BLaER1 (cell line): ENCODE results near the gene AGTPBP1.

Source experiments
- H3K27ac ChIP-seq: shearing (Covaris generic); formaldehyde crosslinking; 2 replicates; pipeline ENCODE4 v1.8.1; 2022
- H3K27me3 ChIP-seq: shearing (Covaris generic); formaldehyde crosslinking; 2 replicates; pipeline ENCODE4 v1.8.1; 2022
- H3K36me3 ChIP-seq: shearing (Covaris generic); formaldehyde crosslinking; 2 replicates; pipeline ENCODE4 v1.8.1; 2022
- H3K4me1 ChIP-seq: shearing (Covaris generic); formaldehyde crosslinking; 2 replicates; pipeline ENCODE4 v1.8.1; 2022
- H3K4me2 ChIP-seq: shearing (Covaris generic); formaldehyde crosslinking; 2 replicates; pipeline ENCODE4 v1.8.1; 2022
- H3K4me3 ChIP-seq: shearing (Covaris generic); formaldehyde crosslinking; 2 replicates; pipeline ENCODE4 v1.8.1; 2022
- H3K9ac ChIP-seq: shearing (Covaris generic); formaldehyde crosslinking; 2 replicates; pipeline ENCODE4 v1.8.1; 2022
- H3K9me3 ChIP-seq: shearing (Covaris generic); formaldehyde crosslinking; 2 replicates; pipeline ENCODE4 v1.8.1; 2022
- H4K20me1 ChIP-seq: shearing (Covaris generic); formaldehyde crosslinking; 2 replicates; pipeline ENCODE4 v1.8.1; 2022
- Cebpa-rat ChIP-seq: shearing (Covaris generic); IDR thresholded peaks from 2 replicates; pipeline ENCODE4 v1.8.1; 2022

Gene AGTPBP1

DNA sequence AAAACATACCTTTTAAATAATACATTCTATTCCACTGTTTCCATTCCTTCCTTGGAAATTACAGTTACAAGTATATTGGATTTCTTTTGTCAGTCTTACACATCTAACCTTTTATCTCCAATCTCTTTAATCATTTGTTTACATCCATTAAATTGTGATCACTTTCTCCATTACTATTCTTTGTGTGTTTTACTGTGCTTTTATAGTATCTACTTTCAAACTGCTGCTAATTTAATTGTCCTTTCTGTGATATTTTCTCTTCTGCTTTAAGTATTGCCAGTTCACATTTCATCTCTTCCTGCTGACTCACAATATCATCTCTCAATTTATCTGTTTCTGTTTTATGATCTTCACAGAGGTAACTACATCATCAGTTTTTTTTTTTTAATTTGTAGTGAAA, 39.6 kb downstream of the AGTPBP1 start:
- Histone ChIP-seq H3K27ac (no peak overlapping the region), H3K4me1 (peaks cover 17% of the 10 kb centered on the region), H3K4me3 (no peak overlapping the region), H3K9ac (no peak overlapping the region), H4K20me1 (peaks cover 26% of the 10 kb centered on the region; the same call in 1 of the 2 replicates), H3K27me3 (no peaks in the 10 kb centered on the region), H3K36me3 (peaks cover 20% of the 10 kb centered on the region), H3K4me2 (no peak overlapping the region), H3K9me3 (peaks cover 18% of the 10 kb centered on the region)
- no peak for TF ChIP-seq Cebpa-rat

DNA sequence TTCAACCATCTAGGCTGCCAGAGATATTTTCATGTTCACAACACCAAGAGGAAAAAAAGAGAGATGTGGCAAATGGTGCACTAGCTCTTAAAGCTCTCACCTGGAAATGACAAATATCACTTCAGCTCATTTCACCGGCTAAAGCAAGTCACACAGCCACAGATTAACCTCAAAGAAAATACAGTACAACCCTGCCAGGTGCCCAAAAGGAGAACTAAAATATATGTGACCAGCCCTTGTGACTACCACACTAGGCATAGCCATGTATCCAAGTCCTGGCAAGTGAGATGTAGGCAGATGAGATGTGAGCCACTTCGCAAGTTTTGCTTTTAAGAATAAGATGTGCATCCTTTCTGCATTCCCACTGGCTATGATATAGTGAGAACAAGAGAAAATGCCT, 41.4 kb downstream of the AGTPBP1 start:
- Histone ChIP-seq H3K9ac (no peak overlapping the region), H3K27ac (no peak overlapping the region), H3K4me1 (peaks cover 18% of the 10 kb centered on the region), H3K36me3 (peaks cover 11% of the 10 kb centered on the region), H4K20me1 (peaks cover 26% of the 10 kb centered on the region; the same call in 1 of the 2 replicates), H3K9me3 (peaks cover 5% of the 10 kb centered on the region), H3K4me2 (no peak overlapping the region), H3K4me3 (no peak overlapping the region), H3K27me3 (no peaks in the 10 kb centered on the region)
- no peak for TF ChIP-seq Cebpa-rat

DNA sequence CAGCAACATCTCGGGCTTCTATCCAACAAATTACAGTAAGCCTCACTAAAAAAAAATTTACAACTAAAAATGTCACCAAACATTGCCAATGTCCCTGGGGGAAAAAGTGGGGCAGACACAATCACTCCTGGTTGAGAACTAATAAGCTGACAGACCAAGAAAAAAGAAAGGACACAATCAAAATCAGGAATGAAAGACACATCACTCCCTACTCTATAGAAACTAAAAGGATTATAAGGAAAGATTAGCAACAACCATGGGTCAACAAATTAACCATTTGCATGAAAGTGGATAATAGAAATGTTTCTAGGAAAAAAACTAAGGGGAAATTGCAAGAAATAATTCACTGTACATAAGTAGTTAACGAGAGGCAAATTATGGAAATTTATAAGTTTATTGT, 53.4 kb downstream of the AGTPBP1 start:
- TF ChIP-seq Cebpa-rat: no peak
- H3K36me3 ChIP-seq: peaks cover 29% of the 10 kb centered on the region
- no peaks in the 10 kb centered on the region for H3K9me3 ChIP-seq
- no peak overlapping the region for H3K4me3 ChIP-seq
- H3K4me1 ChIP-seq: no peaks in the 10 kb centered on the region
- no peak overlapping the region for H3K4me2 ChIP-seq
- no peak overlapping the region for H3K27ac ChIP-seq
- no peak overlapping the region for H3K9ac ChIP-seq
- no peaks in the 10 kb centered on the region for H3K27me3 ChIP-seq
- peaks cover 4% of the 10 kb centered on the region; the same call in 1 of the 2 replicates for H4K20me1 ChIP-seq

DNA sequence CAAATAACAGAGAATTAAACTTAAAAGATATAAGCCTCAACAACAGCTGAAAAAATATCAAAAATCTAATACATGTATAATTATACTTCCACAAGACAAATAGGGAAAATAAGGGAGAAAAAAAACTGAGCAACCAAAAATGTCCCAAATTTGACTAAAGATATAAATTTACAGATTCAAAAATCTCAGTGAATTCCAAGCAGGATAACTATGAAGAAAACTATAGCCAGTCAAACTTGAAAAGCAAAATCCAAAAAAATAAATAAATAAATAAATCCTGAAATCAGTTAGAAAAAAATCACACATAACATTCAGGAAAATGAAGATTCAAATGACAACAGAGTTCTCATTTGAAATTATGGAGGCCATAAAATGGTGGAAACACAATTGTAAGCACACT, 56.7 kb downstream of the AGTPBP1 start:
- Histone ChIP-seq H4K20me1 (no peaks in the 10 kb centered on the region), H3K9ac (no peak overlapping the region), H3K9me3 (no peaks in the 10 kb centered on the region), H3K27me3 (no peaks in the 10 kb centered on the region), H3K4me1 (no peaks in the 10 kb centered on the region), H3K4me2 (no peak overlapping the region), H3K36me3 (peaks cover 18% of the 10 kb centered on the region), H3K4me3 (no peak overlapping the region), H3K27ac (no peak overlapping the region)
- TF ChIP-seq Cebpa-rat: no peak

DNA sequence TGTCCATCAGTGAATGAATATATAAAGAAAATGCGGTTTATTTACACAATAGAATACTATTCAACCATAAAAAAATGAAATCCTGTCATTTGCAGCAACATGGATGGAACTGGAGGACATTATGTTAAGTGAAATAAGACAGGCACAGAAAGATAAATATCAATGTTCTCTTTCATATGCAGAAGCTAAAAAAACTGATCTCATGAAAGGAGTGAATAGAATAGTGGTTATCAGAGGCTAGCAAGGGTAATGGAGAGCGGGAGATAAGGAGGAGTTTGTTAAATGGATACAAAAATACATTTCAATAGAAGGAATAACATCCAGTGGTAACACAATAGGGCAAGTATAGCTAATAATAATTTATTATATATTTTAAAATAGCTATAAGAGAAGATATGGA, 65.0 kb downstream of the AGTPBP1 start:
- Histone ChIP-seq H3K27ac (no peak overlapping the region), H3K4me1 (no peaks in the 10 kb centered on the region), H3K27me3 (no peaks in the 10 kb centered on the region), H3K9me3 (no peaks in the 10 kb centered on the region), H3K36me3 (peaks cover 54% of the 10 kb centered on the region), H3K4me3 (no peak overlapping the region), H3K4me2 (no peak overlapping the region), H4K20me1 (no peaks in the 10 kb centered on the region), H3K9ac (no peak overlapping the region)
- no peak for TF ChIP-seq Cebpa-rat

DNA sequence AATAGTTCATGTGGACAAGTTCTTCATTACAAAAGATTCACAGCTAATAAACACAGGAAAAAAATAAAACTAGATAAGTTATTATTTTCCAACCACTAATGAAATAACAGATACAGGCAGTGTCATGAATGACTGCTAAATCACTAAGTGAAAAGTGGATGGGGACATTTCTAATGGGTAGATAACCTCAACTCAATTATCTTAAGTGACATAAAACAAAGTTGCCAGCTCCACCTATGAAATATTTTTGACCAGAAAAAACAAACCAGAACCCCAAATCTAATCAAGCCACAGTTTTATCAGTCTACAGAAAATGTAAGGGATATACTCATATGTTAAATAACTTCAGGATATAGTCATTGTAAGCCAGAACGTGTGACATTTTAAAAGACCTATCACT, 74.4 kb downstream of the AGTPBP1 start:
- peaks cover 26% of the 10 kb centered on the region for H3K36me3 ChIP-seq
- no peak for TF ChIP-seq Cebpa-rat
- no peaks in the 10 kb centered on the region for H3K27me3 ChIP-seq
- no peaks in the 10 kb centered on the region for H3K9me3 ChIP-seq
- H3K4me1 ChIP-seq: peaks cover 11% of the 10 kb centered on the region; the same call in 1 of the 2 replicates
- H3K9ac ChIP-seq: no peak overlapping the region
- no peak overlapping the region for H3K27ac ChIP-seq
- H3K4me2 ChIP-seq: no peak overlapping the region
- no peak overlapping the region for H3K4me3 ChIP-seq
- H4K20me1 ChIP-seq: no peaks in the 10 kb centered on the region

DNA sequence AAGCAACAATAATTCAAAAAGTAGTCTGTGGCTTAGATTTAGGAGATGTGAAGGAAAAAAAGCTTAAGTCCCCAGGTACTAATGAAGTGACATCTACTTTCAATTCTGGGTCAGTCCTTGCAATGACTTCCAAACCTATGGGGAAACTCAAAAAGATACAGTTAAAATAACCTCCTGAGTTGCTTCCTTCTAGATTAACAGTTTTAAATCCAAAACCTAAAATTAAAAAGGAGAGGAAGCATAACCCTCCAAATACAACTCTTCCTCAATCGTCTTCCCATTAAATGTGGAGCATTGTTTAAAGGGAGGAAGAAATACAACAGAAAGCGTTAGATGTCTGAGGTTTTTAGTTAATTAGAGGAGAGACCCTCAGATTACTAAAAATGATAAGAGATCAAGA, 75.7 kb downstream of the AGTPBP1 start:
- TF ChIP-seq Cebpa-rat: no peak
- H3K27ac ChIP-seq: no peak overlapping the region
- peaks cover 11% of the 10 kb centered on the region; the same call in 1 of the 2 replicates for H3K4me1 ChIP-seq

DNA sequence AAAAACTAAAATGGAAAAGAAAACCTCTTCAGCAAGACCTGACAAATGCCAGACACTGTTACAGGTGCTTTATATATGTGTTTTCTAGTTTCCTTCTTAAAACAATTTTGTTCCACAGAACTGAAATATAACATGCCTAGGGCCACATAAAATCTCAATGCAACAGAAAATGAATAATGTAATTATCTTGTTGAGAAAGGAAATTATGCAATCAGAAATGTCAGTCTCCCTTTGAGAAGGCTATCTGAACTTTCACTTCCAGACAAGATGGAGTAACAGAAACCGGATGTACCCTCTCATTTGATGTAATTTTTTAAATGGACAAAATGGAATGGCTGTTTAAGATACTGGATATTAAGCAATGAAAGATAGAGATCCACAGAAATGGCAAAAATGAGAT, 79.2 kb downstream of the AGTPBP1 start:
- Histone ChIP-seq H3K36me3 (peaks cover 6% of the 10 kb centered on the region), H3K4me2 (no peak overlapping the region), H3K27me3 (no peaks in the 10 kb centered on the region), H3K9me3 (no peaks in the 10 kb centered on the region), H3K27ac (no peak overlapping the region), H3K4me3 (no peak overlapping the region), H3K4me1 (peaks cover 11% of the 10 kb centered on the region; the same call in 1 of the 2 replicates), H4K20me1 (no peaks in the 10 kb centered on the region), H3K9ac (no peak overlapping the region)
- no peak for TF ChIP-seq Cebpa-rat

More for the DNA sequence above, 75.7 kb downstream of the AGTPBP1 start:
- Histone ChIP-seq H3K4me3 (no peak overlapping the region), H3K36me3 (peaks cover 15% of the 10 kb centered on the region), H4K20me1 (no peaks in the 10 kb centered on the region), H3K4me2 (no peak overlapping the region), H3K9ac (no peak overlapping the region), H3K27me3 (no peaks in the 10 kb centered on the region), H3K9me3 (no peaks in the 10 kb centered on the region)

DNA sequence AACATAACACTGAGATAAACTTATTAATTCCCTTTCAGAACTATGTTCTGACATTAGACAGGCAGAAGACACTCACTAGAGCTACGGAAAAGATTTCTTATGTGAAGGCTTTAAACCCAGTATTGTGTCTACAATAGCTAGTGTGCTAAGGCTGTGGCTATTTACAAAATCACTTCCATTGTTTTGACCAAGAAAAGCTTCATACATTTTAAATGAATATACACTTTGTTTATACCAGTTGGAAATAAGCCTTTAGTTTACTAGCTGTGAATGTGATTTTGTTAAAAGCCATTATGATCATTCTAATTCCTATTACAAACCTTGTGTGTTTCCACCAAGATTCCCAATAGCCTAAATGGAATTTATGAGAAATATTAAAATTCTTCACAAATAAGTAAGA, 83.0 kb downstream of the AGTPBP1 start:
- peaks cover 15% of the 10 kb centered on the region for H3K36me3 ChIP-seq
- no peaks in the 10 kb centered on the region for H3K9me3 ChIP-seq
- no peak for TF ChIP-seq Cebpa-rat
- H3K9ac ChIP-seq: no peak overlapping the region
- no peak overlapping the region for H3K27ac ChIP-seq
- no peak overlapping the region for H3K4me2 ChIP-seq
- peaks cover 9% of the 10 kb centered on the region; the same call in 1 of the 2 replicates for H3K4me1 ChIP-seq
- no peaks in the 10 kb centered on the region for H4K20me1 ChIP-seq
- H3K27me3 ChIP-seq: no peaks in the 10 kb centered on the region
- no peak overlapping the region for H3K4me3 ChIP-seq

DNA sequence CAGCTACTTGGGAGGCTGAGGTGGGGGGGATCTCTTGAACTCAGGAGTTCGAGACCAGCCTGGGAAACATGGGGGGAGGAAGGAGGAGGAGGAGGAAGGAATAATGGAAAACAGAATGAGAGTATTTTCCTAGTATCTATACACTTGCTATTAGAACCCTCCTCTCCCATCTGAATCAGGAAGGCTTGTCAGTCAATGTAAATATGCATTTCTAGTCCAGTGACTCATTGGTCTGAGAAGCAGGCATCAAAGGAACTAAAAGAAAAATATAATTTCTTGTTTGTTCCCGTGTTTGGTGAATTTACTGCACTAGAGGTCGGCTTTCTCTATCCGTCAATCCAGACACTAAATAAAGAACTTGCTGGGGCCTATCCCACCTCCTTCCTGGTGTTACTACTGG, 88.6 kb downstream of the AGTPBP1 start:
- Histone ChIP-seq H3K36me3 (peaks cover 37% of the 10 kb centered on the region), H3K4me3 (no peak overlapping the region), H3K4me2 (no peak overlapping the region), H3K4me1 (no peaks in the 10 kb centered on the region), H3K27ac (no peak overlapping the region), H3K9me3 (no peaks in the 10 kb centered on the region), H3K27me3 (no peaks in the 10 kb centered on the region), H4K20me1 (no peaks in the 10 kb centered on the region), H3K9ac (no peak overlapping the region)
- no peak for TF ChIP-seq Cebpa-rat

DNA sequence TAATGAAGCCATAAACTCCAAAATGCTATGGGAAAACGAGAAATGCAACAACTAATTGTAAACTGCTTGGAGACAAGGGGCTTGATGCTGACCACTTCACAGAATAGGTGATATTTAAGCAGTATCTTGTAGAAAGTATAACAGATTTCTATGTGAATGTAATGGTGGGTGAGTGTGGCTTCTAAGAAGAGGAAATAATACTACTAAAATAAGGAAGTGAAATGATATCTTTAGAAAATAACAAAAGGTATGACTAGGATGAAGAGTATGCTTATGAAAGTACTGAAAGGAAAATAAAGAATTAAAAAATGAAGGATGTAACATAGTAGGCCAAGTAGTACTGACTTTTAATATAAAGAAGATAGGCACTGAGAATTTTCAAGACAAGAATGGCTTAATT, 94.2 kb downstream of the AGTPBP1 start:
- H3K36me3 ChIP-seq: peaks cover 24% of the 10 kb centered on the region
- H3K27me3 ChIP-seq: no peaks in the 10 kb centered on the region
- H4K20me1 ChIP-seq: no peaks in the 10 kb centered on the region

More for the DNA sequence above, 94.2 kb downstream of the AGTPBP1 start:
- no peaks in the 10 kb centered on the region for H3K9me3 ChIP-seq
- H3K4me1 ChIP-seq: no peaks in the 10 kb centered on the region
- TF ChIP-seq Cebpa-rat: no peak
- H3K9ac ChIP-seq: no peak overlapping the region
- H3K27ac ChIP-seq: no peak overlapping the region
- no peak overlapping the region for H3K4me2 ChIP-seq
- no peak overlapping the region for H3K4me3 ChIP-seq
